Astrocyte (in vitro differentiated cells and primary cell): ENCODE measurements around the gene SFSWAP.

Experiments
- EZH2 ChIP-seq: IDR thresholded peaks from 2 replicates; pipeline ENCODE4 v1.6.1; 2012; ENCODE audit warnings: mild to moderate bottlenecking, low read length, inconsistent platforms; ENCODE audit not compliant: insufficient read depth
- TF ChIP-seq, protein P1 (sequence below): IDR thresholded peaks from 2 replicates; pipeline ENCODE4 v1.5.1; 2011; ENCODE audit warnings: low read depth, mild to moderate bottlenecking, inconsistent platforms, low read length, moderate library complexity; ENCODE audit not compliant: insufficient read depth

DNA sequence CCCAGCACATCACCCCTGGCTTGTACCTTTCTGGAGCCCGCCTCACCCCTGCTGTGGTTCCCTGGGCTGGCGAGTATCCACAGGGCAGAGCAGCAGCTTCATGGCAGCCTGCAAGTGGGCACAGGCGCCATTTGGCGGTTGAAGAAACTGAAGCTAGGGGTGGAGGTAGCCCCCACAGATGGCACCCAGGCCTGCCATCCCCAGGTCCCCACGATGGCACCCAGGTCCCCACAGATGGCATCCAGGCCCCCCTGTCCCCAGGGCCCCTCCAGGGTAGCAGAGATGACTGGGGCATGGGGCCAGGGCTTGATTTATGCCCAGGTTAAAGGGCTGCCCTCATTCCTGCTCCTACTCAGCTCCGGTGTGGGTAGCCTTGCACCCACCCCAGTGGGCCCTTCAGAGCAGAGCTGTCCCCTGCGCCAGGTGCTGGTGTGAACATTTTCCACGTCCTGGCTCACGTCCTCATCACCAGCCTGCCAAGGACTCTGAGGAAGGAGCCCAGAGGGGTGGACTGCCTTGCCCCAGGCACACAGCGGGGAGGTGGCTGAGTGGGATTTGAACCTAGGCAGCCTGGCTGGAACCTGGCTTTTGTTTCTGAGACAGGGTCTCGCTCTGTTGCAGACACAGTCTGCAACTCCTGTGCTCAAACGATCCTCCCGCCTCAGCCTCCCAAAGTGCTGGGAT lies 126.0 kb downstream of the SFSWAP start:
- TF ChIP-seq, protein P1, sequence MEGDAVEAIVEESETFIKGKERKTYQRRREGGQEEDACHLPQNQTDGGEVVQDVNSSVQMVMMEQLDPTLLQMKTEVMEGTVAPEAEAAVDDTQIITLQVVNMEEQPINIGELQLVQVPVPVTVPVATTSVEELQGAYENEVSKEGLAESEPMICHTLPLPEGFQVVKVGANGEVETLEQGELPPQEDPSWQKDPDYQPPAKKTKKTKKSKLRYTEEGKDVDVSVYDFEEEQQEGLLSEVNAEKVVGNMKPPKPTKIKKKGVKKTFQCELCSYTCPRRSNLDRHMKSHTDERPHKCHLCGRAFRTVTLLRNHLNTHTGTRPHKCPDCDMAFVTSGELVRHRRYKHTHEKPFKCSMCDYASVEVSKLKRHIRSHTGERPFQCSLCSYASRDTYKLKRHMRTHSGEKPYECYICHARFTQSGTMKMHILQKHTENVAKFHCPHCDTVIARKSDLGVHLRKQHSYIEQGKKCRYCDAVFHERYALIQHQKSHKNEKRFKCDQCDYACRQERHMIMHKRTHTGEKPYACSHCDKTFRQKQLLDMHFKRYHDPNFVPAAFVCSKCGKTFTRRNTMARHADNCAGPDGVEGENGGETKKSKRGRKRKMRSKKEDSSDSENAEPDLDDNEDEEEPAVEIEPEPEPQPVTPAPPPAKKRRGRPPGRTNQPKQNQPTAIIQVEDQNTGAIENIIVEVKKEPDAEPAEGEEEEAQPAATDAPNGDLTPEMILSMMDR, result no peak
- no peak for TF ChIP-seq EZH2
